CD14-positive monocyte (primary cell): Measurements from ENCODE around the gene C1S. TPM values are rescaled to one million over a fixed set of nuclear protein-coding genes. Genes with fewer than 3 reads are reported as not detected.

Experiments
- DNase-seq, 3 donors: peaks; one replicate each; pipeline ENCODE4 v3.0.0-alpha.2; 2011 to 2022
- H2AFZ ChIP-seq: 2 replicates; pipeline ENCODE4 v1.6.0; 2012; ENCODE audit warnings: mild to moderate bottlenecking, low read depth, low read length, inconsistent platforms; ENCODE audit not compliant: insufficient read depth, poor library complexity, severe bottlenecking
- H3K27ac ChIP-seq, 2 donors: 1 replicate in 1 of 2; 2 replicates in 1 of 2; pipeline ENCODE4 v1.5.1; 2012 to 2013; ENCODE audit warnings: low read length in 2 of 2, control low read depth in 1 of 2, inconsistent platforms in 1 of 2, low read depth in 1 of 2, mild to moderate bottlenecking in 1 of 2
- H3K27me3 ChIP-seq, 2 donors: one replicate each; pipeline versions ENCODE4 v1.6.0 to v1.6.1; 2011 to 2013; ENCODE audit warnings: low read length in 2 of 2; ENCODE audit not compliant: control insufficient read depth in 2 of 2, insufficient read depth in 2 of 2
- H3K36me3 ChIP-seq, 2 donors: replicated peaks in 1 of 2; 1 replicate in 1 of 2; 2 replicates in 1 of 2; pipeline versions ENCODE4 v1.5.1 to v1.6.1; 2012 to 2013; ENCODE audit warnings: low read length in 2 of 2, control low read depth in 1 of 2, inconsistent platforms in 1 of 2, mild to moderate bottlenecking in 1 of 2; ENCODE audit not compliant: insufficient read depth in 2 of 2, control insufficient read depth in 1 of 2
- H3K4me1 ChIP-seq, 2 donors: 1 replicate in 1 of 2; 2 replicates in 1 of 2; pipeline versions ENCODE4 v1.5.1 to v1.6.1; 2012 to 2013; ENCODE audit warnings: low read length in 2 of 2, control low read depth in 1 of 2, inconsistent platforms in 1 of 2, mild to moderate bottlenecking in 1 of 2, moderate library complexity in 1 of 2; ENCODE audit not compliant: insufficient read depth in 2 of 2, control insufficient read depth in 1 of 2
- H3K4me2 ChIP-seq: replicated peaks from 2 replicates; pipeline ENCODE3; 2012; ENCODE audit warnings: low read length, moderate library complexity, mild to moderate bottlenecking; ENCODE audit not compliant: poor library complexity, severe bottlenecking; ENCODE audit errors: extremely low read depth
- H3K4me3 ChIP-seq, 3 experiments: fragments of 200-600 bp in 1 of 3; sonication (generic) in 1 of 3; replicated peaks in 1 of 3; 1 replicate in 2 of 3; 2 replicates in 1 of 3; pipeline ENCODE4 v1.5.1; 2011 to 2013; ENCODE audit warnings: low read length in 3 of 3, mild to moderate bottlenecking in 3 of 3, control low read depth in 2 of 3, low read depth in 2 of 3, inconsistent platforms in 1 of 3, moderate library complexity in 1 of 3
- H3K79me2 ChIP-seq: 2 replicates; pipeline ENCODE4 v1.6.0; 2012; ENCODE audit warnings: mild to moderate bottlenecking, control low read depth, inconsistent platforms, low read length, moderate library complexity; ENCODE audit not compliant: insufficient read depth
- H3K9ac ChIP-seq: 2 replicates; pipeline ENCODE4 v1.6.0; 2017; ENCODE audit warnings: low read length, mild to moderate bottlenecking; ENCODE audit not compliant: insufficient read depth, poor library complexity, severe bottlenecking
- H3K9me3 ChIP-seq, 2 donors: replicated peaks in 1 of 2; 1 replicate in 1 of 2; 2 replicates in 1 of 2; pipeline versions ENCODE4 v1.5.1 to v1.6.1; 2012 to 2013; ENCODE audit warnings: low read length in 2 of 2, control low read depth in 1 of 2; ENCODE audit not compliant: control insufficient read depth in 1 of 2, insufficient read depth in 1 of 2
- H4K20me1 ChIP-seq: 2 replicates; pipeline ENCODE4 v1.6.0; 2012; ENCODE audit warnings: mild to moderate bottlenecking, low read length, control low read depth, moderate library complexity; ENCODE audit not compliant: insufficient read depth
- H3K27ac Mint-ChIP-seq, 7 donors: one replicate each; pipeline ENCODE4 v1.8.0; 2020; ENCODE audit warnings: mild to moderate bottlenecking in 7 of 7, mixed read lengths in 7 of 7, moderate library complexity in 6 of 7, inconsistent platforms in 2 of 7
- H3K27me3 Mint-ChIP-seq, 3 donors: one replicate each; pipeline ENCODE4 v1.8.0; 2021 to 2022; ENCODE audit warnings: low read depth in 3 of 3, mild to moderate bottlenecking in 3 of 3, mixed read lengths in 3 of 3, moderate library complexity in 3 of 3, inconsistent platforms in 1 of 3
- H3K36me3 Mint-ChIP-seq, 2 donors: one replicate each; pipeline ENCODE4 v1.8.0; 2020; ENCODE audit warnings: mixed read lengths in 2 of 2, inconsistent platforms in 1 of 2, mild to moderate bottlenecking in 1 of 2
- H3K4me1 Mint-ChIP-seq: one replicate; pipeline ENCODE4 v1.8.0; 2020; ENCODE audit warnings: mild to moderate bottlenecking, mixed read lengths
- H3K4me3 Mint-ChIP-seq, 2 donors: one replicate each; pipeline ENCODE4 v1.8.0; 2020; ENCODE audit warnings: mild to moderate bottlenecking in 2 of 2, mixed read lengths in 2 of 2, moderate library complexity in 1 of 2
- H3K9me3 Mint-ChIP-seq, 7 donors: one replicate each; pipeline ENCODE4 v1.8.0; 2020 to 2022; ENCODE audit warnings: mixed read lengths in 7 of 7, mild to moderate bottlenecking in 6 of 7, moderate library complexity in 6 of 7, inconsistent platforms in 2 of 7
- CTCF ChIP-seq: fragments of 200-600 bp; IDR thresholded peaks from one replicate; pipeline ENCODE4 v1.8.0; 2022; ENCODE audit warnings: antibody characterized with exemption, mild to moderate bottlenecking
- WGBS: methylation state at CpG from one replicate; pipeline ENCODE4 v1.1.5; 2013; ENCODE audit warnings: missing lambda C conversion rate; ENCODE audit not compliant: insufficient coverage; 5-methylcytosine and 5-hydroxymethylcytosine counted together
- intact Hi-C, 2 donors: fragments of 100-400 bp; cut with micrococcal nuclease; formaldehyde crosslinking; loops; one replicate each; pipeline versions ENCODE4 v1.15.0 to v1.15.1; 2023
- polyA plus RNA-seq, 3 donors: library from polyadenylated mRNA; depleted of rRNA in 1 of 3; unstranded in 2 of 3; stranded (reverse) in 1 of 3; fragments of 300-500 nt in 2 of 3; fragments of >200 nt in 1 of 3; fragmentation: Illumina TruSeq in 2 of 3; gene quantifications; 1 replicate in 2 of 3; 2 replicates in 1 of 3; pipeline ENCODE4 v1.2.3, GENCODE V29; 2012 to 2021

Gene C1S
- polyA plus RNA-seq, 3 donors: 1.00 TPM; not detected in 2

- DNase-seq: peak in 2 of 3 donors; percentile 6 to 15
- Mint-ChIP-seq H3K36me3 (peaks cover 20 to 24% of the 10 kb centered on the region in 2 donors), H3K27me3 (peaks cover 0 to 2% (median 0%) of the 10 kb centered on the region in 3 donors), H3K27ac (peak overlapping the region; percentile 82 to 98 (median 93)), H3K9me3 (no peaks in the 10 kb centered on the region), H3K4me3 (peak overlapping the region; percentile 96 to 97), H3K4me1 (peaks cover 49% of the 10 kb centered on the region)
- peak overlapping the region; percentile 94 for H3K4me2 ChIP-seq
- peaks cover 5% of the 10 kb centered on the region for H4K20me1 ChIP-seq
- H3K4me3 ChIP-seq: peak overlapping the region; percentile 72 to 99 (median 85)
- H2AFZ ChIP-seq: peak overlapping the region; percentile 99
- H3K27me3 ChIP-seq: no peaks in the 10 kb centered on the region
- TF ChIP-seq CTCF: no peak
- intact Hi-C loops: loop anchor here (5.0 kb wide), 2 partner anchors 46 to 66 kb away; partner anchors contain the start of genes EMG1 (in 2 of the 2), PHB2 (in 2 of the 2) and PTPN6 (in 1 of the 2)
- H3K9ac ChIP-seq: peak overlapping the region; percentile 69
- H3K27ac ChIP-seq: peak overlapping the region; percentile 73 to 86
- H3K36me3 ChIP-seq: peaks cover 4 to 22% of the 10 kb centered on the region in 2 donors
- no peaks in the 10 kb centered on the region for H3K9me3 ChIP-seq
- peaks cover 24 to 40% of the 10 kb centered on the region in 2 donors for H3K4me1 ChIP-seq
- H3K79me2 ChIP-seq: peaks cover 57% of the 10 kb centered on the region
- 1% methylated on average over 19 of the region's 25 CpGs for WGBS
Measured at GRCh38 chr12:7017870-7018349, 42.6 kb upstream of the C1S start.

GRCh38 chr12:7018350-7019042 lies 42.0 kb upstream of the C1S start, which contains the start of gene LPCAT3:
Gene LPCAT3 (minus strand): TSS chr12:7018476. CDS start chr12:7018424, 52 bp downstream.
- peak within 1 kb of the TSS; percentile 73 to 86 for H3K27ac ChIP-seq
- peaks cover 4 to 16% of the 10 kb centered on the region in 2 donors for H3K36me3 ChIP-seq
- peaks cover 24 to 40% of the 10 kb centered on the region in 2 donors for H3K4me1 ChIP-seq
- H3K4me3 ChIP-seq: peak within 1 kb of the TSS; percentile 72 to 99 (median 85)
- H3K9me3 Mint-ChIP-seq: no peaks in the 10 kb centered on the region
- H3K27me3 ChIP-seq: no peaks in the 10 kb centered on the region
- peaks cover 15 to 19% of the 10 kb centered on the region in 2 donors for H3K36me3 Mint-ChIP-seq
- H2AFZ ChIP-seq: peak within 1 kb of the TSS; percentile 99
- H3K27me3 Mint-ChIP-seq: peaks cover 0 to 2% (median 0%) of the 10 kb centered on the region in 3 donors
- TF ChIP-seq CTCF: peak; percentile 87
- no peaks in the 10 kb centered on the region for H3K9me3 ChIP-seq
- H3K4me3 Mint-ChIP-seq: peak within 1 kb of the TSS; percentile 96 to 97
- H3K9ac ChIP-seq: peak within 1 kb of the TSS; percentile 69
- peaks cover 45% of the 10 kb centered on the region for H3K4me1 Mint-ChIP-seq
- intact Hi-C loops: loop anchor here (5.0 kb wide), 2 partner anchors 46 to 66 kb away; partner anchors contain the start of genes EMG1 (in 2 of the 2), PHB2 (in 2 of the 2) and PTPN6 (in 1 of the 2)
- H3K27ac Mint-ChIP-seq: peak within 1 kb of the TSS; percentile 90 to 98 (median 96)
- peaks cover 52% of the 10 kb centered on the region for H3K79me2 ChIP-seq
- peaks cover 5% of the 10 kb centered on the region for H4K20me1 ChIP-seq
- WGBS: under 1% methylated on average over 77 of the region's 77 CpGs
- H3K4me2 ChIP-seq: peak within 1 kb of the TSS; percentile 94
- DNase-seq: peak; percentile 91 to 93 (median 92)
